ENCODE data around the gene CHTF8.

The CHTF8 gene

GRCh38 chr16:69132424-69133252, at the start of gene CHTF8, which contains the start of gene UTP4:
Gene CHTF8 (minus strand): TSS chr16:69132588. CDS start chr16:69121458, 11,130 bp downstream.
Gene UTP4 (plus strand): TSS chr16:69132649. CDS start chr16:69133460, 811 bp downstream.
- in situ Hi-C loops (cut with MboI; ENCODE audit: low sequenced_read_pairs): no loop called here

GRCh38 chr16:69180011-69180338, 47.6 kb upstream of the CHTF8 start:
- in situ Hi-C loops (cut with MboI; ENCODE audit: low sequenced_read_pairs): no loop called here

GRCh38 chr16:69179328-69180010, 47.1 kb upstream of the CHTF8 start:
- in situ Hi-C loops (cut with MboI; ENCODE audit: low sequenced_read_pairs): no loop called here

- in situ Hi-C loops (cut with MboI; ENCODE audit: low sequenced_read_pairs): no loop called here
These were observed 43.8 kb upstream of the CHTF8 start for GRCh38 chr16:69176033-69176800.

- in situ Hi-C loops (cut with MboI; ENCODE audit: low sequenced_read_pairs): no loop called here
These were observed 39.1 kb upstream of the CHTF8 start for GRCh38 chr16:69171325-69172084.

GRCh38 chr16:69169607-69170352, 37.4 kb upstream of the CHTF8 start:
- in situ Hi-C loops (cut with MboI; ENCODE audit: low sequenced_read_pairs): no loop called here

- in situ Hi-C loops (cut with MboI; ENCODE audit: low sequenced_read_pairs): no loop called here
These were observed 36.7 kb upstream of the CHTF8 start for GRCh38 chr16:69169051-69169450.

GRCh38 chr16:69166946-69167930, 34.9 kb upstream of the CHTF8 start:
- in situ Hi-C loops (cut with MboI; ENCODE audit: low sequenced_read_pairs): no loop called here

- in situ Hi-C loops (cut with MboI; ENCODE audit: low sequenced_read_pairs): no loop called here
These were observed 33.9 kb upstream of the CHTF8 start for GRCh38 chr16:69166221-69166833.

GRCh38 chr16:69165584-69165983, 33.2 kb upstream of the CHTF8 start:
- in situ Hi-C loops (cut with MboI; ENCODE audit: low sequenced_read_pairs): no loop called here

GRCh38 chr16:69160192-69160591, 27.8 kb upstream of the CHTF8 start:
- in situ Hi-C loops (cut with MboI; ENCODE audit: low sequenced_read_pairs): no loop called here

- in situ Hi-C loops (cut with MboI; ENCODE audit: low sequenced_read_pairs): loop anchor here (10.0 kb wide), 1 partner anchor 128 kb away; no protein-coding TSS in a partner anchor
These were observed 24.8 kb upstream of the CHTF8 start for GRCh38 chr16:69157196-69157595.

GRCh38 chr16:69150146-69150865, 17.9 kb upstream of the CHTF8 start:
- in situ Hi-C loops (cut with MboI; ENCODE audit: low sequenced_read_pairs): loop anchor here (10.0 kb wide), 1 partner anchor 134 kb away; no protein-coding TSS in a partner anchor

GRCh38 chr16:69149621-69150020, 17.2 kb upstream of the CHTF8 start:
- in situ Hi-C loops (cut with MboI; ENCODE audit: low sequenced_read_pairs): loop anchor here (10.0 kb wide), 1 partner anchor 135 kb away; no protein-coding TSS in a partner anchor

- in situ Hi-C loops (cut with MboI; ENCODE audit: low sequenced_read_pairs): no loop called here
These were observed 13.3 kb upstream of the CHTF8 start for GRCh38 chr16:69145658-69146057.

- in situ Hi-C loops (cut with MboI; ENCODE audit: low sequenced_read_pairs): no loop called here
These were observed 10.7 kb upstream of the CHTF8 start for GRCh38 chr16:69143116-69143515.

GRCh38 chr16:69141936-69142335, 9.5 kb upstream of the CHTF8 start:
- in situ Hi-C loops (cut with MboI; ENCODE audit: low sequenced_read_pairs): no loop called here

- in situ Hi-C loops (cut with MboI; ENCODE audit: low sequenced_read_pairs): no loop called here
These were observed 8.6 kb upstream of the CHTF8 start for GRCh38 chr16:69141014-69141413.
